ENCODE measurements around the gene WARS2. TPM values are rescaled to one million over a fixed set of nuclear protein-coding genes. Genes with fewer than 3 reads are reported as not detected.

Gene WARS2
- polyA plus RNA-seq, 4 donors, result 20.4 to 23.2 (median 21.3) TPM

DNA sequence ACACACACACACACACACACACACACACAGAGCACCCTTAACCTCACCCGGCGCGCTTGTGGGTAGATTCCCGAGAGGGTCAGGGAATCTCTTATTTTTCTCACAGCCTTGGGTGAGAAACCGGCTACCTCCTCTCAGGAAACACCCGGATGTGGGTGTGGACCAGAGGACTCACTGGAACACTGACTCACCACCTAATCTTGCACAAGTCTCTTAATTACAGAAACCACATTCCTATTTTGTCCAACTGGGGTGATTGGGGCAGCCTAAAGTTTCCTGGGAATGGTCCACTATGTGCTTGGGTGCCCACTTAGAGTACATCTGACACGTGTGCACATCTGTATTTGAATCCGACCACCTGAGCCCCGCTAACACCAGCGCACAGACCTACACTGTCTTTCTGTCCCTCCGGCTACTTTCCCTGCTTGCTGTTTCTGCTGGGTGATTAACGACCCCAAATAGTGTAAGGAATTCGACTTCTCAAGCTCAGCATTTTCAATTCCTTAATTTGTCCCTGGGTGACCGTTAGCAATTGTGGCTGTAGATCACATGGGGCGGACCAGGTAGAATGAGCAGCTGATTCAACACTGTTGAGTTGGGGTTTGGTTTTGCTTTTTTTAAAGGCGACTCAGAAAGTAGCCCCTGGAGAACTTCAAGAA is 138.3 kb downstream of the WARS2 start:
- DNase-seq (ENCODE audit: low read depth in 4 of 4, low spot score in 3 of 4), result no peak

DNA sequence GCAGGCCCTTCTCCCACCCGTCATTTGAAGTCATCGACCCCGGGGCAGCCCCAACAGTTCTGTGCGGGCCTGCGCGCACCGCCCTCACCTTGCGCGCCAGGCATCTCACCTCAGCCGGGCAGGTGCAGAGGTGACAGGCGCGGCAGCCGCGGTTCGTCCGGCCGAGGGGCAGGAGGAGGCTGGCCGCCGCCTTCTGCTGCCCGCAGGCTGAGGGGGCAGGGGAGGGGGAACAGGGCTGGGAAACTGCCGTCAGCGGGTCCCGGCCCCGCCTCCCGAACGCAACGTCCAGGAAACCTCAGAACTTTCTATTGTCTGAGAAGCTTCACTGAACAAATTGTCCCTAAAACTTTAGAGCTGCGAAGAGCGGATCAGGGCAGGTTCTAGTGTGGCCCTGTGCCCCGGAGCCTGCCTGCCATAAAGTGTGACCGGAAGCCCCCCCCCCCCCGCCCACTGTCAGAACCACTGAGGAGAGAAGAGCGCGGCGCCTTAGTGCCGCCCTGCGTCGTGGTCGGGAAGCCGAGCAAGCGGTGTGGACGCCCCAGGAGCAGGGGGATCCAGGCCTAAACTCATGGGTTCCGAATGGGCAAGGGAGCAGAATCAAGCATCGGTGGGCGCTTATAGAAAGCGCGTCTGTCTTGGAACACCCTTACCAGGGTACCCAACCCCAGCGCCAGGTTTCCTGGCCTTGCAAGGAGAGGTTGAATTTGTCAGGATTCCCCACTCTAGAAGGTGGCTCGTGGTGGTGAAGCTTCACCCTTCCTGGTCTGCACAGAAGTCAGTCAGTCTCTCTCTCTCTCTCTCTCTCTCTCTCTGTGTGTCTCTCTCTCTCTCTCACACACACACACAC is 139.0 kb downstream of the WARS2 start:
- DNase-seq (ENCODE audit: low read depth in 4 of 4, low spot score in 3 of 4), result no peak

DNA sequence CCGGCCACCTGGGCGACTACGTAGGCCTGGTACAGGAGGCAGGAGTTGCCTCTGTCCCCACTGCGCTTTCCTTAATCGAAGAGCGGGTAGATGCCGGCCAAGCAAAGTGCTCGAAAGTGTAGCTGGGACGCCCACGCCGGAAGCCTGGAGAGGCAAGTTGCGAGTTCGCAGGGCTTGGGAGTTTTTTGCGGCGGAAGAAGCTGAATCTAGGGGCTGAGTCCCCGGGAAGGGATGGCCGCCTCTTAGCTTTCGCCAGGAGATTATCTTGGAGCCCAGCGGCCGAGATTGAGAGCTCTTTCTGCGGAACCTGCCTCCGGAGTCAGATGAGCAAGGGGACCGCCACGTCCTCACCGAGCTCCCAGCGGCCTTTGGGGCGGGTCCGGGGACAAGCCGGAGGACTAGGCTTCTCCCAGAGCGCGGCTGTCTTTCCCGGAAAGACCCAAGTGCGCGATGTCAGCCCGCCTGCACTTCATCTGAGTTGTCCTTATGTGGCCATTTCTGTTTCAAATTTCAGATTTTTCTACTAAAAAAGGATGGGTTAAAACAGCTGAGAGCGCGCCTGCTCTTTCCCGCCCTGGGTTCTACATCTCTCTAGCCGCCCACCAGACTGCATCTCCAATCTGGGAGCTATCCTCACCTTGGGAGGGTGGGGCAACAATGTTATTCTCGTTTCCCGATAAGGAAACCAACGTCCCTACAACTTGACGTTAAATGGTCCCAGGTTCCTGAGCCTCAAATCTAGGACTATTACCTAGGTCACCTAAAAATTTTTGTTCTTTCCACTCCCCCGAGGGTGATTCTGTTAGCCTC is 139.9 kb downstream of the WARS2 start:
- no peak for DNase-seq (ENCODE audit: low read depth in 4 of 4, low spot score in 3 of 4)

DNA sequence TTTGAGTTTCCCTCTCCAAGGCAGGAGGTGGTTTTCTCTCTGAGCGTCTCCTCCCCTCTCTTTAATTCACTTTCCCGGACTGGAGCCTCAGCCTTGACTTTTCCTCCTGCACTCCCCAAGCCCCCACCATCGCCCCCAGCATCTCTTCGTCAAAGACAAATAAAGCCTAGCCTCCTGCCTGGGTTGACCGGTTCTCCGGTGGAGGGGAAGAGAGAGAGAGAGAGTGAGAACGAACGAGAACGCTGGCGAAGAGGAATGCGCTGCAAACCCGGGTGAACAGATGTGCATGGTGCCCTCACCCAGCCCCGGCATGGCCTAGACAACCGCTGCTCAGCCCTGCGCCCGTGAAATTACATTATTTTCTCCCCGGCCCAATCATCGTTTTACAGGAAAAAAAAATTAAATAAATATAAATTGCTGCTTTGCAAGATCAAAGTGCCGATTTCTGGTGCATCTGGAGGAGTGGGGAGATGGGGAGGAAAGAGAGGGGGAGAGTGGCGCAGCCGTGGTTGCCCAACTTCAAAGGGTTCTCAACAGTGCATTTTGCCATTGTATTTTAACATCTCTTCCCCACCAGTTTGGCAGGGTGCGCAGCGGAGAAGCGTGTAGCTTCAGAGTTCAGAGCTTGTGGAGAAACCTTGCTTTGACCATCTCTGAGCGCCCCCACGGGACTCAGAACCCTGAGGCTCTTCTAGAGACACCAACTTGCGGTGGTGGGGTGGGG is 140.9 kb downstream of the WARS2 start:
- no peak for DNase-seq (ENCODE audit: low read depth in 4 of 4, low spot score in 3 of 4)

DNA sequence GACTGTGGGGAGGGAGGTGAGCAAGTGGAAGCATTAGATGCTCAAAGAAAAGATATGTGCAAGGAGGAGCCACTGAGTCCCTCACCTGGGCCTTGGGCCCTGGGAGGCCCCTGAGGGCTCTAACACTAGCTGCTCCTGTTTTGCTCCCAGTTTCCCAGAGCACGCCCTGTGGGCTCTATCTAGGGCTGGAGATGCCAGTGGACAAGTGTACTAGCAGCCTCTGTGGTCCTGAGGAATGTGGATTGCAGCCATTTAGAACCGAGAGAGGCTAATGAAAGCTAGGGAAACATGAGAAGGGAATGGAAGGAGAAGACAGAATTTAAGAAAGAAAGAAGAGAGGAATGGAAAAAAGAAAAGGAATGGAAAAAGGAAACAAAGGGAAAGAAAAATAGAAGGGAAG is 142.3 kb downstream of the WARS2 start:
- DNase-seq (ENCODE audit: low read depth in 4 of 4, low spot score in 3 of 4), result no peak

DNA sequence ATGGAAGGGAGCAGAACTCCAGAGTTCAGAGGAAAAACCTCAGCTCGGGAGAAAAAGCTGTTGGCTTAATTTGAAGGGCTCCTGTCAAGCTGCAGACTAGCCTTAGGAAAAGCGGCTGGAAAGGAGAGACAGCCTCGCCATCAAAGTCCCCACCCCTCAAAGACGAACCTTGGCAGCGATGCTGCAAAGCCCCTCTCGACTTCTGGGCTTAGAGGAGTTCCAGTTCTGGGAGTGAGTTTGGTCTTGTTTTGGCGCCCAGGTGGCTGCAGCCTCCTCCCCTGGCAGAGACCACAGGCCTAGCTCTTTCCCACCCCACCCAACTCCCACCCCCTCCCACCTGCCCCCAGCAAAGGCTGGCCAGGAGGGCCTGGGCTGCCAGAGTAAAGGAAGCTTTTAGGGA is 143.2 kb downstream of the WARS2 start:
- DNase-seq (ENCODE audit: low read depth in 4 of 4, low spot score in 3 of 4), result no peak

DNA sequence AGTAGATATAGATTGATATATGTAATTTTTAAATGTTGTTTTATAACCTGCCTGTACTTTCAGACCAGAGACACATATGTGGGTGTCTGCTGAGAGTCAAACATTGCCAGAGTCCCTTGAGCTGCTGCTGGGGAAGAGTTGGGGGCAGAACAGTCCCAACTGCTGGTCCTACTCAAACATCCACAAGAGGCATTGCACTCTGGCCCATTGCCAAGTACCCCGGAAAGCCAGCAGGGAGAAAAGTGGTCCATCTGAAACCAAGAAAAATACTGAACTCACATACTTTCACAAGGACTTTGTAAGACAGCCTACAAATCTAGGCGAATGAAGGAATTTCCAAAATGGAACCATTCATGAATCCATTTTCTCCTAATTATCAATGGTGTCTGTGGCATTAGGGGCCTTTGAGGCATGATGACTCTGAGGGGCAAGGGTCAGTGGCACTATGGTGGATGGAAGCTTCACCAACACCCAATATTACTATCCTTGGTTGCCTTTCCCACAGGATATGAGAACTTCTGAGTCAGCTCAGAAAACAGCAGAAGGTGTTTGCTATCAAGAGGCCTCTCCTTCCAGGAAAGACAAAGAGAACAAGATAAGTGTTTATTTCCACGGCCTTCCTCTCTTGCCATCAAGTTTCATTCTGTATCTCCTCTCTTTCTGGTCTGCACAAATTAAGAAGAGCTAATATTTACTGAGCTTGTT is 145.0 kb downstream of the WARS2 start:
- DNase-seq (ENCODE audit: low read depth in 4 of 4, low spot score in 3 of 4), result no peak

DNA sequence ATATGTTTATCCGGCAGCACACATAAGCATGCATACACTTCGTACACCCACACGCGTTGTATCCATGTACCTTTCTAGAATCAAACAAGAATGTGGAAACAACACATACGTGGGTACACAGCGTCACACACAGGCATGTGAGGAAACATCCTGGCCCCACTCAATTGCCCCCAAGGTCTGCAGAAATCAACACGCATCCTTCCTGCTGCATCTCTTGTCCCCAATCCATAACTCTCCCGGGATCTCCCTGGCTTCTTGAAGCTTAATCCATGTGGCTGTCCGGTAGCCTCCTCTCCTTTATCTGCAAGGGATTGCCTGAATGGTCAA is 146.8 kb downstream of the WARS2 start:
- no peak for DNase-seq (ENCODE audit: low read depth in 4 of 4, low spot score in 3 of 4)

DNA sequence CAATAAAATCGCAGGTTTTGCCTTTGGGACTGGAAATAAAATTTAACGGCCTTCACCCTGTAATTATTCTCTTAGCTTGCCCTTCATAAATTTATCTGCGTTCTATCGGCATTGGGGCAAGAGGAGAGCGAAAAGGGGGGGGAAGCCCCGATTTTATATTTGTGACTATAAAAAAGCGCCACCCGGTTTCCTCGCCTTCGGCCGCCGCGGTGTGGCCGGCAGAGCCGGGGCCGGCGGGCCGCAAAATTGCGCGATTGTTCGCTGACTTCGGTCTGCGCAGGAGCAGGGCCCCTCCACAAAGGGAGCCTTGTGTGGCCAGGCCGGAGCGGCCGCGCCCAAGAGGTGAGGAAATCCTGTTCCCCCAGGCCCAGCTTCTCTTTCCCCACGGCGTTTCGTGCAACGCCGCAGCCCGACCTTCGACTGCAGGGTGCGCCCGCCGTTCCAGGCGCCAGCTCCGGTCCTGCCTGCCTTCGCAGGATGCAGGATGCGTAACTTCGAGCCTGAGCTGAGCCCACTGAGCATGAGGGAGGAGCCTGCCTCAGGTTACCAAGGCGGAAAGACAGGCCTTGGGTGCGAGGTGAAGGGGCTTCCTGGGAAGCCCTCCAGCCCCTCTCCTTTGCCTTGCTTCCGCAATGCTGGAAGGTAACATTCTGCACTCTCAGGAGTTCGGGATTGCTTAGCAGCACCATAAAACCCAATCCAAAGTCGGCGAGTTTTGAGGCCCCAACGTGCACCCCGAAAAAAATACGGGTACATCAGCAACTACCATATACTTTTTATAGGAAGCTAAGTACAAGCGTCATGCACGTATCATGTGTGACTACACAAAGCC is 147.4 kb downstream of the WARS2 start:
- no peak for DNase-seq (ENCODE audit: low read depth in 4 of 4, low spot score in 3 of 4)

DNA sequence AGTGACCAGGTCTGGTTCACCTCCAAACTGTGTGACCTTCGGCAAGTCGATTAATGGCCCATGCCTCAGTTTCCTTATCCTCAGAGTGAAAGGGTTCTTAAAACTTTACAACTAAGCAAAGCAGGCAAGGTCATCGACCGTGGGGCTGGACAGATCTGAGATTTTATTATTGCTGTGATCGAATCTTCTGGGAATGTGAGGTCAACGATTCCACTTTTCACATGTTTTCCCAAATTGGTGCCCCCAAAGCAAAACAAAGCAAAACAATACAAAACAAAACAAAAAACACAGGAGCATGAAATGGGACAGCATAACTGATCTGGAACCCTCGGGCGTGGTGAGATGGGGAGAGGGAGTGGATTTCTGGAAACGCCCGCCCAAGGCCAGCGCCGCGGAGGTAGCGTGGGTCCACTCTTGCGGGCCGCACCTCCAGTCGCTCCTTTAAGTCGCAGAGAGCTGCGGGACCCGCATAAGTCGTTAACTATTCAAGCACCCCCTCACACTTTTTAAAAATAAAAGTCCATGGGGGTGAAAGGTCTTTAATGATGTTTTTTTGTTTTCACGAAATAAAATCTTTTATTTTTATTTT is 148.1 kb downstream of the WARS2 start:
- no peak for DNase-seq (ENCODE audit: low read depth in 4 of 4, low spot score in 3 of 4)

DNA sequence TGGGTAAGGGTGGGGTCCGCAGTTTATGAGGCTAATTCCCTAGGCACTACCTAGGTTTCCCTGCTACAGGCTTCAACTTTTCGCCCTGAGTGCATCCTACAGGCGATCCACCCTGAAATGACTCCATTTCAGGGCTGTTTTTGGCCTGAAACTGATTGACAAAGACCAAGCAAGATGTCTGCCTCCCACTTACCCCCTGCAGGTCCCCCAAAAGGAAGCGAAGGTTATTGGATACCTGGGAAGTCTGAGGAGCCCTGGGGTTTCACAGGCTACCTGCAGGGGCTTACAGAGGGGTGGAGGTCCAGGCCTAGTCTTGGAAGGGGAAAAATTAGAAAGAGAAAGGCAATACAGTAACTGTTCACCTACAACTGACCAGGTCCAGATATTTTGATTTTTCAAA is 149.0 kb downstream of the WARS2 start:
- no peak for DNase-seq (ENCODE audit: low read depth in 4 of 4, low spot score in 3 of 4)

DNA sequence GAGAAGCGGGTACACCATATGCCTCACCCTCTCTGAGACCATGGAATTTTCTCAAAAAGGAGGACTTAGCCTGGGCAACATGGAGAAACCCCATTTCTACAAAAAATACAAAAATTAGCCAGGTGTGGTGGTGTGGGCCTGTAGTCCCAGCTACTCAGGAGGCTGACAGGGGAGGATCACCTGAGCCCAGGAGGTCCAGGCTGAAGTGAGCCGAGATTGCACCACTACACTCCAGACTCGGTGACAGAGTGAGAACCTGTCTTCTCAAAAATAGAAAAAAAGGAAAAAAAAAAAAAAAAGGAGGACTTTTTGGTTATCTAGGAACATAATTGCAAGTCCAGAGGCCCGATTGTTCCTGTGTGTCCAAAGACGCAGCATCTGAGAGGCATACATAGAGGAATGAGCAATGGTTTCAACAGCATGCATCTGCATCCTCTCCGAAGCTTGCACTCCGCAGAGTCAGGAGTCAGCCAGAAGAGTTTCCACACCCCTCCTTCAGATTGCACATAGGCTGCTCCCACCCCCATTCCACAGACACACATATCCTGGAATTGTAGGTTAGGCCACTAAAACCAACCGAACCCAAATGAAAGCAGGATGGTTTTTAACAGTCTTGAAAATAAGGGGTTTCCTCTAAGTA is 149.8 kb downstream of the WARS2 start:
- DNase-seq (ENCODE audit: low read depth in 4 of 4, low spot score in 3 of 4), result no peak

DNA sequence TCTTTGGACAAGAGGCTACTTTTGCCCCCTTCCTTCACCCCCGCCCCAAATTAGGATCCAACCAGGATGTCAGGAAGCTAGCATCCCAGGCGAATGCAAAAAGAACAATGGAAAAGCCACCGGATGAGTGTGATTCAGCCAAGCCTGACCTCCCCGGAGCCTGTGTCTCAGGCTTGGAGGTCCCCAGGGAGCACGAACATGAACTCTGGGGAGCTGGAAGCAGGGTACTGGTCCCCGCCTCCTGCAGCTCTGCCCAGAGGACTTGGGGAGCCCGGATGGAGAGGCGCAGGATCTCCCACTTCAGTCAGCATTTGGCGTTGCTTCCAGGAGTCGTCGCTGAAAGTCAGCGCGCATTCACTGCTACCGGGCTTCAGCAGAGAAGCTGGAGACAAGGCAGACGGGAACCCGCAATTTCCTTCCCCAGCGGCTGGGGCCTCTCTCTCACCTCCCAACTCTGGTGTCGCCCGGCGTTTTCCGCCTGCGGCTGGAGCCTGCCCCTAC is 150.5 kb downstream of the WARS2 start:
- no peak for DNase-seq (ENCODE audit: low read depth in 4 of 4, low spot score in 3 of 4)

DNA sequence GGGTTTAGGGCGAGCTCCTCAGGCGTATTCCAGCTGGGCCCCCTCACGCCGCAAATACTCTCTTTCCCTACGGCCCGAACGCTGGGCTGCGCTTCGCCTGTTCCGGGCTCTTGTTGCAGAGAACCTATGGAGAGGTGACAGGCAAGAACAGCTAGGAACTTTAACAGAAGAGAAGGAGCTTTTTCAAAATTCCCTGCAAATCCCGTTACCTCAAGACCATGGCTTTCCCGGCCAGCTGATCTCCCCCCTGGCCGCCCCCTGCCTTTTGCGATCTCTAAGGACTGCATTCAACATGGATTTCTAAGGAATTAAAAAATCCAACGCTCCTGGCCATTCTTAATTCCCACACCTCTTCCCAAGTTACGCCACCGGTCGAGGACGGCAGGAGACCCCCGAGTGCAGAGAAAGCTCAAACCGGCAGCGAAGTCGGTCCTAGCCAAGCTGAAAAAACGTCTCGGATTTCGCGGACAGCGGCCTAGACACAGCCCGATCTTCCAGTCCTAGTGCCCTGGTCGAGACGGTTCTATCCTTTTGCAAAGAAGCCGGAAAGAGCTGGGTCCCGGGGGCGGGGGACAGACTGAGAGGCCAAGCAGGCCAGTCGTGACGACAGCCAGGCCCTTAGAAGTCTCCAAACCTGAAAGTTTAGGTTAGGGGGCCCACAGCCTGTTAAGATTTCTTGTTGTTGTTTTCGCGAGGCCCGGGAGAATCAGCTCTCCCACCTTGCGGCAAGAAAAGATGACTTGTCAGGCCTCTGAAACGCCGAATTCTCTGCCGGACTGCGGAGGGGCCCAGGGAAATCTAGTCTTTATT is 151.2 kb downstream of the WARS2 start:
- no peak for DNase-seq (ENCODE audit: low read depth in 4 of 4, low spot score in 3 of 4)

DNA sequence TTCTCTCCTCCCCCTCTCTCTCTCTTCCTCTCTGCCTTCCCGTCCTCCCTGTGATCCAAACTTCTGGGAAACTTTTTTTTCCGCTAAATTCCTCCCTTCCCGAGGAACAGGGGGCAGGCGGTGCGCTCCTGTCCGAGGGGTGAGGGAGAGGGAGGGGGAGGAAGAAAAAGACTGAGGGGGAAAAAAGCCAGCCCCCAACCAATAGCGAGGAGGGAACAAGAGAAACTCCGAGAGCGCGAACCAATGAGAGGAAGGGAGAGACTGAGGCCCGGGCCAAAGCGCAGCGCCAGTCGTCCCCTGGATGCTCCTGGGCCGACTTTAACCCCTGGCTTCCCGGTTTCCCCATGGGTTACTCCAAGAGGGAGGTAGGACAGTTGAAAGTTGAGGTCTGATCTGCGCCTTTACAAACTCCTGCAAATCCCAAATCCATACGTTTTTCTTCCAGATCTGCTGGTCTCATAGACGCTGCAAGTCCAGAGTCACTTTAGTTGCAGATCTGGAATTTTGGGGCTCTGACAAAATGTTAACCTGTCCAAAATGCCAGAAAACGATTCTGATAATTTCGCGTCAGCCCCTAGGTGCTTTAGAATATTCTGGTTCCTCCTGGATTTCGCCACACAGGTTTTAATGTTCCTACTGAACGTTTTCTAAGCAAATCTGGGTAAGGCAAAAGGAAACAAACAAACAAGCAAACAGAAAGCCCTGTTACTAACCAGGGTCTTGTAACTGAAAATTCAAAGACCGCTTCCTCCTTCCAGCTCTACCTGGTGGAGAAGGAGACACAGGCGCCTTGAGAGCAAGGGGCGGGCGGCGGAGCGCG is 152.1 kb downstream of the WARS2 start, which contains the start of gene TBX15:
TBX15 (minus strand) TSS at position 158 of the 820 bp plus-strand sequence. CDS start 548 bp downstream, outside the sequence.
- no peak for DNase-seq (ENCODE audit: low read depth in 4 of 4, low spot score in 3 of 4)

DNA sequence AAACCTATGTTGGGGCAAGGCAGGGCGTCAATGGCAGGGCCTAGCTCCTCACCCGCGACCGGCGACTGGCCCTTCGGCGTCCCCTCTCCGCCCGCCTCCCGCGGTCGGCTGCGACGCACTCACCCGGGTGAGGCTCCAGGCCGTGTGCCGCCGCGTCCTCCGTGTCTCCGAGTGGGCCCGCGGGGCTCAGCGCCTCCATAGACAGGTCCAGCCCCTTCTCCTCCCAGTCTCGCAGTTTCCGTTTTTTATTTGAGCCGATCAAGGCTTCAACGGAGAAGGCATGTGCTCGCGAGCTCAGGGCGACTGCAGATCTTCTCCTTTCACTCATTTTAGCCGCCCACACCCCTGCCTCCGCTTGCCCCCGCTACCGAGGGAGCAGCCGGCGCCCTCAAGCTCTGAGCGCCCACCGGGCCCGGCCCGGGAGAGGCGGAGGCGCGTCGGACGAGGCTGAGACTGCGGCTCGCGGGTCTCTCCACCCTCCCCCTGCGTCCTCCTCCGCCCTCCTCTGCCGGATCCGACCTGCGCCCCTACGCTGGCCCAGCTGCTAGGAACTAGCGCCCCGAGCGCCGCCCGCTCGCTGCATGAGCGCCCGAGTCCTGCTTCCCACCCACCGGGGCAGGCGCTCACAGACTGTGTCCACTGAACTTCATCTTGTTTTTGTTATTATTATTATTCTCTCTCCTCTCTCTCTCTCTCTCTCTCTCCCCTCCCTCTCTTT is 152.8 kb downstream of the WARS2 start:
- no peak for DNase-seq (ENCODE audit: low read depth in 4 of 4, low spot score in 3 of 4)
